Measurements from ENCODE around the gene CLIC4. TPM values are rescaled to one million over a fixed set of nuclear protein-coding genes. Genes with fewer than 3 reads are reported as not detected.
"Not testable (repeated sequence)": the region's sequence is repeated elsewhere in the genome, so short reads cannot be mapped to it uniquely, and the experiment has no call there.

Gene CLIC4
- total RNA-seq, 1 donor from 2014 or later = 358 TPM

DNA sequence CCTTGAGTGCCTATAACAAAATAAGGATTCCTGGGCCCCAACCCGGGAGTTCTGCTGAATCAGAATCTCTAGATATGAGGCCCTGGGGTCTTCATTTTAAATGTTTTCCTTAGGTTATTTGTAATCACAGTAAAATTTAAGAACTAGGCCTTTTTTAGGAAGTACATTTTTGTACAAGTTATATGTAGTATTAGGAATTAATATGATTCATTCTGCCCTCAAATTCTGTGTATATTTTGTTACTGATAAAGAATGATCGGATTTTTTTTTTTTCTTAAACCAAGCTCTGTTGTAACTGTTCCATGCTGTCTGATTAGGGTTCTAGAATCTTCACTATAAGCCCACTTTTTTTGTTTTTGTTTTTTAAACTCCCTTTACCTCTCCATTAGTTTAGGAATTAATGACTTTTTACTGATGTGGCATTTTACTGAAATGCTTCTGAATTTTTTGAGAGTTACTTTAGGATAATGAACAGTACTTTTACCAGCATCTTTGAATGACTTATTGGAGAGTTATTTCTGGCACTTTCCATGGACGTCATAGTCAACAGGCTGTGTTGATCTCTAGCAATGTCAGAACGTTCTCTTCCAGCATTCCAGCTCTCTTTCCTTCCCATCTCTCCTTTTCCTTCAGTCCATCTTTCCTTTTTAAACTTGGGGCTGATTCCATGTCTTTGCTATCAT lies 48.3 kb downstream of the CLIC4 start:
- intact Hi-C loops (cut with micrococcal nuclease) = no loop called here
- no peak for DNase-seq
- ATAC-seq = peak; percentile 81

GRCh38 chr1:24794130-24794502 lies 48.9 kb downstream of the CLIC4 start:
- intact Hi-C loops (cut with micrococcal nuclease) = not testable (repeated sequence)

GRCh38 chr1:24795236-24795635 lies 50.0 kb downstream of the CLIC4 start:
- intact Hi-C loops (cut with micrococcal nuclease) = no loop called here
- ATAC-seq = no peak

More at GRCh38 chr1:24794130-24794502, 48.9 kb downstream of the CLIC4 start:
- ATAC-seq = peak; percentile 46
- DNase-seq = not testable (repeated sequence)

GRCh38 chr1:24796524-24796923 lies 51.3 kb downstream of the CLIC4 start:
- DNase-seq (no peak), ATAC-seq (no peak)
- intact Hi-C loops (cut with micrococcal nuclease) = no loop called here

More at GRCh38 chr1:24795236-24795635, 50.0 kb downstream of the CLIC4 start:
- no peak for DNase-seq

DNA sequence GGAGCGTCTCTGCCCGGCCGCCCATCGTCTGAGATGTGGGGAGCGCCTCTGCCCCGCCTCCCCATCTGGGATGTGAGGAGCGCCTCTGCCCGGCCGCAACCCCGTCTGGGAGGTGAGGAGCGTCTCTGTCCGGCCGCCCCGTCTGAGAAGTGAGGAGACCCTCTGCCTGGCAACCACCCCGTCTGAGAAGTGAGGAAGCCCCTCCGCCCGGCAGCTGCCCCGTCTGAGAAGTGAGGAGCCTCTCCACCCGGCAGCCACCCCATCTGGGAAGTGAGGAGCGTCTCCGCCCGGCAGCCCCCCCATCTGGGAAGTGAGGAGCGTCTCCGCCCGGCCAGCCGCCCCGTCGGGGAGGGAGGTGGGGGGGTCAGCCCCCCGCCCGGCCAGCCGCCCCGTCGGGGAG lies 54.0 kb downstream of the CLIC4 start:
- ATAC-seq; intact Hi-C loops (cut with micrococcal nuclease): not testable (repeated sequence)

DNA sequence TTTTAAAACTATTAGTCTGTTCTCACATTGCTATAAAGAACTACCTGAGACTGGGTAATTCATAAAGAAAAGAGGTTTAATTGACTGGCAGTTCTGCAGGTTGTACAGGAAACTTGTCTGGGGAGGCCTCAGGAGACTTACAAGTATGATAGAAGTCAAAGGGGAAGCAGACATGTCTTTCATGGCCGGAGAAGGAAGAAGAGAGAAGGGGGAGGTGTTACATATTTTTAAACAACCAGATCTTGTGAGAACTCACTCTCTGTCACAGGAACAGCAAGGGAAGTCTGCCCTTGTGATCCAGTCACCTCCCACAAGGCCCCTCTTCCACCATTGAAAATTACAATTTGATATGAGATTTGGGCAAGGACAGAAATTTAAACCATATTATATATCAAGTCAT lies 55.9 kb downstream of the CLIC4 start:
- no peak for ATAC-seq

More for the DNA sequence above, 54.0 kb downstream of the CLIC4 start:
- DNase-seq = not testable (repeated sequence)

GRCh38 chr1:24803220-24803619 lies 58.0 kb downstream of the CLIC4 start:
- intact Hi-C loops (cut with micrococcal nuclease) = no loop called here
- DNase-seq (no peak), ATAC-seq (peak; percentile 58)

More for the DNA sequence above, 55.9 kb downstream of the CLIC4 start:
- no peak for DNase-seq
- intact Hi-C loops (cut with micrococcal nuclease) = no loop called here

DNA sequence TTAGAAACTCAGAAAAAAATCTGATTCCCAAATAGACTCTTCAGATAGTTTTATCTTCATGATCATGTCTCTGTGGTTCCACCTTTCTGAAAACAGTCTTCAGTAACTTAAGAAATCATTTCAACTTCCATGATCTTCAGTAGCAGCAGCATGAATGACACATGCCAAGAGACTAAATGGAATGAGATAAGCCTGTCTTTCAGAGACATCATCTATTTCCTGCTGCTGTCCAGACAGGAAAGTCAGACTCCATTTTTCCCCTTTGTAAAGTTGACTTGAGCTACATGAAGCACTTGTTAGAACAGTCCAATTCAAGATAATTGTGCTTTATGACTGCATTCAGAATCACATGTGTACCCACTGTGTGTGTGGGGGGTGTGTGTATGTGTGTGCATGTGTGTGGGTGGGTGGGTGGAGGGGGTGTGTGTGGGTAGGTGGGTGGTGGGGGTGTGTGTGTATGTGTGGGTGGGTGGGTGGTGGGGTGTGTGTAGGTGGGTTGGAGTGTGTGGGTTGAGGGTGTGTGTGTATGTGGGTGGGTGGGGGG lies 58.8 kb downstream of the CLIC4 start:
- ATAC-seq (no peak), DNase-seq (no peak)
- intact Hi-C loops (cut with micrococcal nuclease) = no loop called here

DNA sequence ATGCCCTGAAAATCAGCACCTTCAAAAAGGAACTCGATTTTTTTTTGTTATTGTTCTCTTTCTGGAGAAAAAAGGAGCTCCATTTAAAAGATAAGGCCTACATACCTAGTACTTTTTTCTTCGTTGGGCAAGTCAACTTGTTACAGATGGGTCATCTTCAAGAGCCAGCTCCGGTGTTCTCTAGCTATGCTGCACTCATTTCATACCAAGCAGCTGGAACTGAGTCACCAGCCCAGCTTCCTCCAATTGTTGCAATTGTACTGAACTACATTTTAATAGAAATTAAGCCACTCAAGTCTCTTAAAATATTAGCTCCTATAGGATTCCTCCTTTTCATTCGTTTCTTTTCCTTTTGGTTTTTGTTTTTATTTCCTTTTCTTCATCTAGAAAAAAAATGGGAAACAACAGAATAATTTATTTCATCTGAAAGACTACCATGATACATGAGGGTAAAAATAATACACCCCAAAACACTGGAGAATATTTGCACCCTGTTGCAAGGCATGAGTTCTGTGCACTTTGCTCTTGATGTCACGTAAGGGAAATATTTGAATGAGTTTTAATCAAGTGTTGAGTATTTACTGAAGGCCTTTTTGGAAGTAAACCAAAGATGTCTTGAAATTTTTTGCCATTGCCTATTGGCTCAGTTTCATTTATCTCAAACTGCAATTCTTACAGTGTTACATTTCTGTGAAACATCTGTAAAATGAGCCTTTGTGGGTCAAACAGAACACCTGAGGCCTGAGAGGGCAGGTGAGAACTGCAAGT lies 60.5 kb downstream of the CLIC4 start:
- DNase-seq = no peak
- peak; percentile 46 for ATAC-seq
- intact Hi-C loops (cut with micrococcal nuclease) = no loop called here

GRCh38 chr1:24806588-24806987 lies 61.3 kb downstream of the CLIC4 start:
- ATAC-seq (no peak), DNase-seq (no peak)
- intact Hi-C loops (cut with micrococcal nuclease) = no loop called here

- intact Hi-C loops (cut with micrococcal nuclease); DNase-seq: not testable (repeated sequence)
These were observed 66.2 kb downstream of the CLIC4 start for GRCh38 chr1:24811494-24811893.

DNA sequence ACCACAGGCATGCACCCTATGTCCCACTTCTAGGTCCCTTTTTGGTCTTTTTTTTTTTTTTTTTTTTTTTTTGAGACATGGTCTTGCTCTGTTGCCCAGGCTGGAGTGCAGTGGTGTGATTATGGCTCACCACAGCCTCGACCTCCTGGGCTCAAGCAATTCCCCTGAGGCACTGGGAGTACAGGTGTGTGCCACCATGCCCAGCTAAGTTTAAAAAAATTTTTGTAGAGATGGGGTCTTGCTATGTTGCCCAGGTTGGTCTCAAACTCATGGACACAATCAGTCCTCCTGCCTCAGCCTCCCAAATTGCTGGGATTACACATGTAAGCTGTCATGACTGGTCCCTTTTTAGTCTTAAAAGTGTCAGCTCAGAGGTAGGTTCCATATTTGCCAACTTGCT lies 75.0 kb downstream of the CLIC4 start:
- not testable (repeated sequence) for ATAC-seq, DNase-seq
- intact Hi-C loops (cut with micrococcal nuclease) = loop anchor here (10.0 kb wide), 1 partner anchor 55 kb away; no protein-coding TSS in a partner anchor

More at GRCh38 chr1:24811494-24811893, 66.2 kb downstream of the CLIC4 start:
- not testable (repeated sequence) for ATAC-seq

DNA sequence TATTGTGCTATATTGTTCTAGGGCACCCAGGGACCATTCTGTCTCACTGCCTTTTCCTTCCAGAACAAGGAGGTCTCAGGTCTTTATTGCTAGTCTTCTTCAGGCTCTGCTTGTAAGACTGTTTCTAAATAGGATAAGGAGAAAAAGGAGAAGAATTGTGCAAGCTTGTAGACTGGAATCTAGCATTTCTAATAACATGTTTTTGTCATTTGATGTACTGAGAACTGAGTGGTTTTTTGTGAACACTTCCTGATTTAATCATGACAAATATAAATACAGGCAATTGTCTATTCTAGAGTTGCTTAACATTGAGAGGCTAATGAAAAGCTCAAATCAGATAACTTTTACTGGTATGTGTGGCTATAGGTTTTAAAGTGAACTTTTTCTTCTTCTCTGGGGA lies 77.6 kb downstream of the CLIC4 start:
- intact Hi-C loops (cut with micrococcal nuclease) = loop anchor here (10.0 kb wide), 1 partner anchor 58 kb away; no protein-coding TSS in a partner anchor
- no peak for DNase-seq

DNA sequence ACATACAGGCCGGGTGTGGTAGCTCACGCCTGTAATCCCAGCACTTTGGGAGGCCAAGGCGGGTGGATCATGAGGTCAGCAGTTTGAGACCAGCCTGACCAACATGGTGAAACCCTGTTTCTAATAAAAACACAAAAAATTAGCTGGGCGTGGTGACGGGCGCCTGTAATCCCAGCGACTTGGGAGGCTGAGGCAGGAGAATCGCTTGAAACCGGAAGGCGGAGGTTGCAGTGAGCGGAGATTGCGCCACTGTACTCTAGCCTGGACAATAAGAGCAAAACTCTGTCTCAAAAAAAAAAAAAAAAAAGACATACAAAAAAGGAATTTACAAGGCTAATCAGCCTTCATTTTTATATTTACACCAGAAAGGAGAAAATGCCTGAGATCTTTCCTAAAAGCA lies 78.2 kb downstream of the CLIC4 start:
- intact Hi-C loops (cut with micrococcal nuclease) = loop anchor here (10.0 kb wide), 1 partner anchor 59 kb away; no protein-coding TSS in a partner anchor
- not testable (repeated sequence) for ATAC-seq, DNase-seq

More for the DNA sequence above, 77.6 kb downstream of the CLIC4 start:
- ATAC-seq = no peak

GRCh38 chr1:24825174-24825573 lies 79.9 kb downstream of the CLIC4 start:
- intact Hi-C loops (cut with micrococcal nuclease) = loop anchor here (5.0 to 10.0 kb wide), 2 partner anchors 60 to 138 kb away; no protein-coding TSS in a partner anchor
- ATAC-seq (no peak), DNase-seq (no peak)

GRCh38 chr1:24826510-24826909 lies 81.3 kb downstream of the CLIC4 start:
- ATAC-seq (peak; percentile 34), DNase-seq (no peak)
- intact Hi-C loops (cut with micrococcal nuclease) = loop anchor here (5.0 to 10.0 kb wide), 2 partner anchors 62 to 139 kb away; no protein-coding TSS in a partner anchor

DNA sequence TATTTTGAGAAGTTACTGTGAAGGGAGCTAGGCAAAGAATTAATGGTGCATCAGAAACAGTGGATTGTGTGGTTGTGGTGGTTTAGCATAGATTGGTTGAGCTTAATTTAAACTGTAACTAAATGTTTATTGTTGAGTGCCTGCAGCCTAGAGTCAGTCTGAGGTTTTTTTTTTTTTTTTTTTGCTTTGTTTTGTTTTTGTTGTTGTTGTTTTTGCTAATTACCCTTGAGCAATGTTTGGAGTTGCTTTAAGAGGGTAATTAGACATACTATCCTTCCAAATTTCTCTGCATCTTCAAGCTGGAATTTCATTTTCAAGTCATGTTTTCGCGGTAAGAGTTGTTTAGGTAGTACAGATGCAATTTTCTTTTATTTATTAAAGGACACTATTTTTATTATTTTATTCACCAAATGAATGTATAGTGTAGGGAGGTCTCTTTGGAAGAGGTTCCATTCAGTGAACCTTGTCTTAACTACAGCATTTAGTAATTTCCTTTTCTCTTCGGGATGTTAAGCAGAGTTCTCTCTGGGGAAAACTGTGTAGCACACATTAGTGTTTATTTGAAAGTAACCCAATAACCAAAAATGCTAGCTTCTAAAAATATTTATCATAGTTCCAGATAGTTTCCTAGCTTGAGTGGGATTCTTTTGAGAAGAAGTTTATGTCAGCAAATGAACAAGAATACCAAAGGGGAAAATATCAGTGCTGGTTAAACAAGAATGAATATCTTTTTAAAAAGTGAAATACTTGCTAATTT lies 82.3 kb downstream of the CLIC4 start:
- peak; percentile 22 for ATAC-seq
- intact Hi-C loops (cut with micrococcal nuclease) = loop anchor here (5.0 to 10.0 kb wide), 2 partner anchors 63 to 140 kb away; no protein-coding TSS in a partner anchor

GRCh38 chr1:24828183-24828886 lies 83.1 kb downstream of the CLIC4 start:
- intact Hi-C loops (cut with micrococcal nuclease) = loop anchor here (5.0 to 10.0 kb wide), 2 partner anchors 64 to 141 kb away; no protein-coding TSS in a partner anchor
- DNase-seq = no peak
- no peak for ATAC-seq

More for the DNA sequence above, 82.3 kb downstream of the CLIC4 start:
- no peak for DNase-seq
